Brain microvascular endothelial cell (primary cell): Measurements from ENCODE around the gene ELF1.

Source experiments
- DNase-seq: peaks from one replicate; pipeline ENCODE4 v3.0.0-alpha.2; 2020
- H3K27ac ChIP-seq: fragments of 250-450 bp; sonication (Bioruptor Pico); 2 replicates; pipeline ENCODE4 v1.5.1; 2020; ENCODE audit warnings: mild to moderate bottlenecking, moderate library complexity
- H3K27me3 ChIP-seq: fragments of 250-450 bp; sonication (Bioruptor Pico); replicated peaks from 2 replicates; pipeline ENCODE4 v1.5.1; 2020; ENCODE audit warnings: mild to moderate bottlenecking
- H3K36me3 ChIP-seq: fragments of 250-450 bp; sonication (Bioruptor Pico); replicated peaks from 2 replicates; pipeline ENCODE4 v1.5.1; 2020; ENCODE audit warnings: mild to moderate bottlenecking
- H3K4me3 ChIP-seq: 2 replicates; pipeline ENCODE4 v1.5.1; 2011; ENCODE audit warnings: low read depth, mild to moderate bottlenecking, control low read depth, low read length, moderate library complexity
- in situ Hi-C: cut with HindIII; loops from 2 replicates; pipeline ENCODE4 v1.10.0; 2017; ENCODE audit warnings: low sequenced_read_pairs, low pct_ligation_motif_present
- TF ChIP-seq, protein P1 (sequence below): IDR thresholded peaks from 2 replicates; pipeline ENCODE4 v1.5.1; 2011; ENCODE audit warnings: low read depth, mild to moderate bottlenecking, moderate library complexity, low read length, control low read depth, inconsistent platforms; ENCODE audit errors: missing control alignments

The ELF1 gene

DNA sequence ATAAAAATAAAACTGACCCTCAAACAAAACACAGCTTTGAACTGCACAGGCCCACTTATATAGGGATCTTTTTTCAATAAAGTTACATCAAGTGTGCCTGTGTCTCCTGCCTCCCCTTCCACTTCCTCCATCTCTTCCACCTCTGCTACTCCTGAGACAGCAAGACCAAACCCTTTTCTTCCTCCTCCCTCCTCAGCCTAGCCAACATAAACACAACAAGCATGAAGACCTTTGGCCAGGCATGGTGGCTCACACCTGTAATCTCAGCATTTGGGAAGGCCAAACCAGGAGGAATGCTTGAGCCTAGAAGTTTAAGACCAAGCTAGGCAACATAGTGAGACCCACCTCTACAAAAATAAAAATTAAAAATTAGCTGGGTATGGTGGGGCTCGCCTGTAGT, 72.6 kb downstream of the ELF1 start:
- H3K27me3 ChIP-seq = no peaks in the 10 kb centered on the region
- no peak for DNase-seq
- H3K36me3 ChIP-seq = peaks cover 17% of the 10 kb centered on the region
- in situ Hi-C loops = no loop called here
- no peak overlapping the region for H3K27ac ChIP-seq
- TF ChIP-seq, protein P1, sequence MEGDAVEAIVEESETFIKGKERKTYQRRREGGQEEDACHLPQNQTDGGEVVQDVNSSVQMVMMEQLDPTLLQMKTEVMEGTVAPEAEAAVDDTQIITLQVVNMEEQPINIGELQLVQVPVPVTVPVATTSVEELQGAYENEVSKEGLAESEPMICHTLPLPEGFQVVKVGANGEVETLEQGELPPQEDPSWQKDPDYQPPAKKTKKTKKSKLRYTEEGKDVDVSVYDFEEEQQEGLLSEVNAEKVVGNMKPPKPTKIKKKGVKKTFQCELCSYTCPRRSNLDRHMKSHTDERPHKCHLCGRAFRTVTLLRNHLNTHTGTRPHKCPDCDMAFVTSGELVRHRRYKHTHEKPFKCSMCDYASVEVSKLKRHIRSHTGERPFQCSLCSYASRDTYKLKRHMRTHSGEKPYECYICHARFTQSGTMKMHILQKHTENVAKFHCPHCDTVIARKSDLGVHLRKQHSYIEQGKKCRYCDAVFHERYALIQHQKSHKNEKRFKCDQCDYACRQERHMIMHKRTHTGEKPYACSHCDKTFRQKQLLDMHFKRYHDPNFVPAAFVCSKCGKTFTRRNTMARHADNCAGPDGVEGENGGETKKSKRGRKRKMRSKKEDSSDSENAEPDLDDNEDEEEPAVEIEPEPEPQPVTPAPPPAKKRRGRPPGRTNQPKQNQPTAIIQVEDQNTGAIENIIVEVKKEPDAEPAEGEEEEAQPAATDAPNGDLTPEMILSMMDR = no peak
- H3K4me3 ChIP-seq = no peak overlapping the region

DNA sequence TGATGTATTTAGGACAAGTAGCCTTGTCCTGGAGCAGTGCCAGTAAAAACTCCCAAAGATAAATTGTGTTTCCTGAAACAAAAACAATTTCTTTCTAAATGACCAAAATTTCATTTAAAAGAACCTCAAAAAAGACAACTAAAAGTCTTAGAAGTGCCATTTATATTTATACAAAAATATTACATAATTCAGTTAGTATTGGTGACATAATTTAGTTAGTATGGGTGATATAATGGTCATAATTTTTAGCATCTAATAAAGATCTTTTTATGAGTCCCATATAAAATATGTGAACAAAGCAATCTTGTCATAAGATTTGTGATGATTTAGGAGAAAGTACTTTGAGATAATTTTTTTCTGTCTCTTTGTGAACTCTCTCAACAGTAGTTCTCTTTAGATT, 76.0 kb downstream of the ELF1 start:
- no peak for DNase-seq
- TF ChIP-seq, protein P1 = no peak
- no peak overlapping the region for H3K4me3 ChIP-seq
- no peak overlapping the region for H3K27ac ChIP-seq
- peaks cover 10% of the 10 kb centered on the region for H3K36me3 ChIP-seq
- no peaks in the 10 kb centered on the region for H3K27me3 ChIP-seq
- in situ Hi-C loops = no loop called here

DNA sequence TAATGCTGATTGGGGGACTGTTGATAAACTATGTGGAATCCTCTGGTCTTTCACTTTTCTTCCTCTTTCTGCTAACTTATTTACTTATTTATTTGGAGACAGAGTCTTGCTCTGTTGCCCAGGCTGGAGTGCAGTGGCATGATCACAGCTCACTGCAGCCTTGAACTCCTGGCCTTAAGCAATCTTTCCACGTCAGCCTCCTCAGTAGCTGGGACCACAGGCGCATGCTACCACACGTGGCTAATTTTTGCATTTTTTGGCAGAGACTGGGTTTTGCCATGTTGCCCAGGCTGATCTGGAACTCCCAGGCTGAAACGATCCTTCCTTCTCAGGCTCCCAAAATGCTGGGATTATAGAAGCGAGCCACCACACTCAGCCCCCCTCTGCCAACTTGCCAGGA, 77.5 kb downstream of the ELF1 start:
- no peak overlapping the region for H3K27ac ChIP-seq
- no peaks in the 10 kb centered on the region for H3K27me3 ChIP-seq
- H3K4me3 ChIP-seq = no peak overlapping the region
- TF ChIP-seq, protein P1 = no peak
- no peak for DNase-seq
- in situ Hi-C loops = no loop called here
- peaks cover 10% of the 10 kb centered on the region for H3K36me3 ChIP-seq

DNA sequence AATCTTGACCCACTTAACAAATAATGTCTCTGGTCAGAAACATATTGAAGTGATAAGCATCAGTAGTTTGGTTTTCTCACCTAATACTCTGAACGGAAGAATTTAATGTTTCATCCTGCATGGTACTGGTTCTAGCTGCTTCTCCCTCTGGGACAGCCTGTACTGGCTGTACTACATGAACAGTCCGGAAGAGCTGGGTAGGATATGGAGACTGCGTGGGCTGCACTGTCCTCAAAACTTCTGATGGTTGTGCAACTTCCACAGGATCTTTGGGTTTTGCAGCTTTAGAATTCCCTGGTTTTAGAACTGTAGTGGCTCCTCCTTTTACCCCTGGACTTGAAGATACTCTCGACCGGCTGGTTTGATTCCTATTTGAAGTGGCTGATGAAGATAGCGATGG, 78.3 kb downstream of the ELF1 start:
- no peak for DNase-seq
- H3K36me3 ChIP-seq = peaks cover 10% of the 10 kb centered on the region
- in situ Hi-C loops = no loop called here
- TF ChIP-seq, protein P1 = no peak
- no peak overlapping the region for H3K27ac ChIP-seq
- no peak overlapping the region for H3K4me3 ChIP-seq
- H3K27me3 ChIP-seq = no peaks in the 10 kb centered on the region

DNA sequence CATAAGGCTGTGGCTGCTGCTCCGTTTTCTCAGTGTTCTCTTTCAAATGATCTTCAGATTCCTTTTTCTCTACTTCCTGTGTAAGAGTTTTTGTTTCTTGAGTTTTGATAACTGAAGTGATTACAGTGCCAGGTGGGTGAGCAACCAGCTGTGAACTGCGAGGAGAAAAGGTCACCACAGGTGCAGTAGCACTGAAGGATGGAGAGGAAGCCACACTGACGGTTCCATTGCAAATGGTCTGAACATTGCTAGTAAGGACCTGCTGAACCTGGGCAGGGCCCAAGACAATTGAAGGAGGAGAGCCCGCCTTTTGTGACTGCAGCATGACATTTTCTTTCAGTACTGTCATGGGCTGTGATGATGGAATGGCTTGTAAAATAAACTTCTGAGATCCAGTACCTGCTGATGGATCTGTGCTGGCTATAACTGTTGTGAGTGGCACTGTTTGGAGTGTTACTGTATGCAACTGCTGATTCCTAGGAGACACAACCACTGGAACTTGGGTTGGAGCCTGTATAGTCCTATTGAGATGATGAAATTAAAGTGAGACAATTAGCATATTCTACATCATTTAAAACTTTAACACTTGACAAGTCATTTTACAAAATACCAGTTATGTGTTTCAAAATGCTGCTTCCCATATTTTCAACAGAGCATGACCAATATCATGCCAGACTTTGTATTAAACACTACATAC, 85.5 kb downstream of the ELF1 start:
- peaks cover 13% of the 10 kb centered on the region for H3K36me3 ChIP-seq
- TF ChIP-seq, protein P1 = no peak
- in situ Hi-C loops = no loop called here
- H3K27me3 ChIP-seq = no peaks in the 10 kb centered on the region
- no peak overlapping the region for H3K4me3 ChIP-seq
- DNase-seq = no peak
- H3K27ac ChIP-seq = no peak overlapping the region

DNA sequence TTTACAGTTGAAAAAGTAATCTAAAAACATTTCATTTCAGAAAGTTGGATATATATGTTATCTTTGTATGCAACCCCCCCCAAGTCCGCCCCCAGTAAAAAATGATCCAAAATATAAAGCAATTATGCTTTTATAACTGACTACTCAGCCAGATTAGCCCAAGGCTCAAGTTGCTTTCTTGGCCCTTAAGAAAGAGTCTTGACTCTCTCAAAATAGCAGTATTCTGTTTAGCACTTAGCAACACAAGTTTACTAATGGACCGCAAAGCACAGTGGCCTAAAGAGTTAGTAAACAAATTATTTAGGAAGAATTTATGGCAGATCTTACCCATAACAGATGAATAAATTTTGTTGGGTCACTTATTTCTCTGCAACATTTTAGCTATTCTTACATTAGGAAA, 86.9 kb downstream of the ELF1 start:
- TF ChIP-seq, protein P1 = no peak
- no peak for DNase-seq
- in situ Hi-C loops = no loop called here
- Histone ChIP-seq H3K4me3 (no peak overlapping the region), H3K27ac (no peak overlapping the region), H3K27me3 (no peaks in the 10 kb centered on the region), H3K36me3 (peaks cover 13% of the 10 kb centered on the region)
